ENCODE results near the gene DPYD.

The DPYD gene

DNA sequence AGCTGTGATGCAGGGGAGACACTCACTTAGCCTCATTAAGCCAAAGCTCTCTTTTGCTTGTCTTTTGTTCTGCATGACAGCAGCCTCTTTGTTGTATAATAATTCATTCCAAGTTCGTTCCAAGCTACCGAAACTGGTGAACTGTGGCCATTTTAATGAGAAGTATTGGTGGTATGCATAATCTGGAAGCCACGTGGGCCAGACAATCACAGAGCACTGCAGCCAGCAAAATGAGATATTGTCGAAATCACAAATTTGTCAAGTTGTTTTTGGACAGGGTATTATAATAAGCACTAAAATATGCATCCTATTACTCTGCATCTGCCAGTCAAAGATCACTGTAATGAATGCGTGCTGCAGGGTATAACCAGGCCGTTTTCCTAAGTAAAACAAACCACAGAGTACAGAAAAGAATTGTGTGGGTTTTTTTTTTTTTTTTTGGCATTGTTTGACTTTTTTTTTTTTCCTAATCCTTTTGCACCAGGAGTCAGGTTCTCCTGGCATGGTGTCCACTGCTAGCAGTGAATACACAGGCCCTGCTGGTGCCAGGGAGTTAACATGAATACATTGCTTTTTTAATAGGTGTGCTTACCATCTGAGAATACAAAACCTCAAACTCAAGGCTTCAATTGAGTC, 775.4 kb downstream of the DPYD start:
- no peak overlapping the region for H3K27ac ChIP-seq
- TF ChIP-seq, protein P1, sequence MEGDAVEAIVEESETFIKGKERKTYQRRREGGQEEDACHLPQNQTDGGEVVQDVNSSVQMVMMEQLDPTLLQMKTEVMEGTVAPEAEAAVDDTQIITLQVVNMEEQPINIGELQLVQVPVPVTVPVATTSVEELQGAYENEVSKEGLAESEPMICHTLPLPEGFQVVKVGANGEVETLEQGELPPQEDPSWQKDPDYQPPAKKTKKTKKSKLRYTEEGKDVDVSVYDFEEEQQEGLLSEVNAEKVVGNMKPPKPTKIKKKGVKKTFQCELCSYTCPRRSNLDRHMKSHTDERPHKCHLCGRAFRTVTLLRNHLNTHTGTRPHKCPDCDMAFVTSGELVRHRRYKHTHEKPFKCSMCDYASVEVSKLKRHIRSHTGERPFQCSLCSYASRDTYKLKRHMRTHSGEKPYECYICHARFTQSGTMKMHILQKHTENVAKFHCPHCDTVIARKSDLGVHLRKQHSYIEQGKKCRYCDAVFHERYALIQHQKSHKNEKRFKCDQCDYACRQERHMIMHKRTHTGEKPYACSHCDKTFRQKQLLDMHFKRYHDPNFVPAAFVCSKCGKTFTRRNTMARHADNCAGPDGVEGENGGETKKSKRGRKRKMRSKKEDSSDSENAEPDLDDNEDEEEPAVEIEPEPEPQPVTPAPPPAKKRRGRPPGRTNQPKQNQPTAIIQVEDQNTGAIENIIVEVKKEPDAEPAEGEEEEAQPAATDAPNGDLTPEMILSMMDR (conservative IDR thresholded peaks at IDR 0.05), result no peak
- TF ChIP-seq ZFX (IDR thresholded peaks at IDR 0.05), result no peak

DNA sequence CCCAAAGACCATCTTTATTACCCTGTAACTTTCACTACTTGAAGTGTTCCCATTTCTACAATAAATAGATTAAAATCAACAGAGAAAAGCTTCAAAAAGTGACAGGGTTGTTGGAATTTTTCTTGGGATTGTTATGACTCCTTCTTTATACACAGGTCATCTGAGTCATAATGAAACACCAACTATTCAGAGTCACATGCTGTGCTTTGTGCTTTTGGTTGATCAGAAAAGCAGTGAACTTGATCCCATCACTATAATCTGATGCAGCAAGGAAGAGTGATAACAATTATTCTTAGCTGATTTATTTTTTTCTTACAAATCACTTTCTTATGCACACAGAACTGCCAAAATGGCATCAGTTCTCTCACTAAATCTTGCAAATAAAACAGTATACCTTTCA, 776.3 kb downstream of the DPYD start:
- no peak for TF ChIP-seq ZFX (IDR thresholded peaks at IDR 0.05)
- TF ChIP-seq, protein P1 (conservative IDR thresholded peaks at IDR 0.05), result no peak
- no peak overlapping the region for H3K27ac ChIP-seq

DNA sequence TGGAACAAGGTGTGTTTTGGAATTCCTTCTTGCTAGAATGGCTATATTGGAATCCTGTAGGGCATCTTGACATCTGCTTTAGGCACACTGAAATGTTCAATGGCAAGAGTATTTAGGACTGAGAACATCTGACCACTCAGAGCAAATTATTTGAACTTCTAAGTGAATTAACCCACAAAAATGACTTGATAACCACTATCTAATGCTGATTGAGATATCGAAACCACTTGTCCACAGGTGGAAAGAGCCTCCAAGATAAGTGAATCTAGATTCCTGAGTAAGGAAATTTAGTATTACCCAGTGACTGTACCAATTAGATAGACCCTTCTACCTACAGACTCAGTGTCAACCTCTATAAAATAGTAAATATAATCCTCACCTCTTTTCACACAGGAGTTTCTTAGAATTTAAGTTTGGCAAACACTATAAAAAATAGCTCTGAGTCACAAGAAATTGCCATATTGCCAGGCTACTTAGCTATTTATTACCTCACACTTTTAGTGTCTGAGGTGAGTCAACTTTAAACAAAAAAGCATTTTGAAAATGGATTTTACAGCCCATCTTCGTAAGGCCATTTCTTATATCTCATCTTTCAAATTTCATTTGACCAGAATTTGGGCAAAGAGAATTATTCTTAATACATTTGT, 777.5 kb downstream of the DPYD start:
- TF ChIP-seq ZFX (IDR thresholded peaks at IDR 0.05), result no peak
- TF ChIP-seq, protein P1 (conservative IDR thresholded peaks at IDR 0.05), result no peak
- H3K27ac ChIP-seq, result no peak overlapping the region

- TF ChIP-seq, protein P1 (conservative IDR thresholded peaks at IDR 0.05), result no peak
- no peak for TF ChIP-seq ZFX (IDR thresholded peaks at IDR 0.05)
- no peak overlapping the region for H3K27ac ChIP-seq
Observed at GRCh38 chr1:97140611-97141010, 780.2 kb downstream of the DPYD start.

DNA sequence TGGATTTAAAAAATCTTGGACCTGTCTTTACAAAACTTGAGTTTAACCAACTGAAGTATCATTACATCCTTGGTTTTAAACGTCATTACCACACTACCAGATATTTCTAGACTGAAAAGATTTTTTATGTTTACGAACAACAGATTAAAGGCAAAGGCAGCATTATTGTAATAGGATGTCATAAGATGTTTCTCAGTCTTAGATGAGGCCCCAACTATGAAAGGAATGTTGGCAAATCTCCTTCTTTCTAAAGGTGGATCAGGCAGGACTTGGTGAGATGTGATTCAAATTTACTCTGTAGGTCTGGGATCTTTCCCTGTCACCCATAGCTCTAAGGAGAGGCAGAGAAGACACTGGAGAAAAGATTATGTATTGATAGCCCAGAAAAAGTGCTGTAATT, 781.3 kb downstream of the DPYD start:
- TF ChIP-seq, protein P1 (conservative IDR thresholded peaks at IDR 0.05), result no peak
- no peak for TF ChIP-seq ZFX (IDR thresholded peaks at IDR 0.05)
- H3K27ac ChIP-seq, result no peak overlapping the region

GRCh38 chr1:97138515-97139032, 782.3 kb downstream of the DPYD start:
- TF ChIP-seq, protein P1 (conservative IDR thresholded peaks at IDR 0.05), result peak; percentile 56
- no peak for TF ChIP-seq ZFX (IDR thresholded peaks at IDR 0.05)
- H3K27ac ChIP-seq, result no peak overlapping the region

- H3K27ac ChIP-seq, result no peak overlapping the region
- no peak for TF ChIP-seq ZFX (IDR thresholded peaks at IDR 0.05)
- TF ChIP-seq, protein P1 (conservative IDR thresholded peaks at IDR 0.05), result peak; percentile 85
Observed at GRCh38 chr1:97137862-97138514, 782.8 kb downstream of the DPYD start.

Measured in C4-2B (cell line).